AG08396 (cell line): Measurements from ENCODE around the gene VWA3A.
"Not testable (repeated sequence)": the region's sequence is repeated elsewhere in the genome, so short reads cannot be mapped to it uniquely, and the experiment has no call there.

Source experiments
- DNase-seq: peaks from one replicate; pipeline ENCODE4 v3.0.0; 2012; ENCODE audit warnings: low spot score, mixed read lengths

The VWA3A gene

GRCh38 chr16:22132801-22133200, 40.5 kb downstream of the VWA3A start:
- no peak for DNase-seq

GRCh38 chr16:22138482-22138881, 46.1 kb downstream of the VWA3A start:
- no peak for DNase-seq

GRCh38 chr16:22139008-22139407, 46.7 kb downstream of the VWA3A start:
- DNase-seq, result no peak

- no peak for DNase-seq
Observed at GRCh38 chr16:22139732-22140131, 47.4 kb downstream of the VWA3A start.

GRCh38 chr16:22141767-22142166, 49.4 kb downstream of the VWA3A start:
- peak; percentile 59 for DNase-seq

GRCh38 chr16:22144520-22144919, 52.2 kb downstream of the VWA3A start:
- no peak for DNase-seq

- DNase-seq, result no peak
Observed at GRCh38 chr16:22147853-22148252, 55.5 kb downstream of the VWA3A start.

GRCh38 chr16:22151246-22151998, 59.1 kb downstream of the VWA3A start:
- DNase-seq, result no peak

- DNase-seq, result no peak
Observed at GRCh38 chr16:22152316-22152715, 60.0 kb downstream of the VWA3A start.

- DNase-seq, result not testable (repeated sequence)
Observed at GRCh38 chr16:22153078-22153477, 60.7 kb downstream of the VWA3A start.

- DNase-seq, result no peak
Observed at GRCh38 chr16:22161401-22161800, 69.1 kb downstream of the VWA3A start.

GRCh38 chr16:22161999-22162655, 69.8 kb downstream of the VWA3A start, which contains the start of gene SDR42E2:
Gene SDR42E2, plus strand, starts transcription at chr16:22162506. Its CDS starts 3,077 bp downstream, at chr16:22165583.
- no peak for DNase-seq

- no peak for DNase-seq
Observed at GRCh38 chr16:22162656-22163009, 70.3 kb downstream of the VWA3A start.

- DNase-seq, result no peak
Observed at GRCh38 chr16:22163806-22164205, 71.5 kb downstream of the VWA3A start.

GRCh38 chr16:22164482-22164881, 72.1 kb downstream of the VWA3A start:
- DNase-seq, result no peak

- DNase-seq, result no peak
Observed at GRCh38 chr16:22165508-22166285, 73.4 kb downstream of the VWA3A start.

- no peak for DNase-seq
Observed at GRCh38 chr16:22171953-22172352, 79.6 kb downstream of the VWA3A start.

GRCh38 chr16:22172642-22173041, 80.3 kb downstream of the VWA3A start:
- DNase-seq, result not testable (repeated sequence)

GRCh38 chr16:22174642-22175041, 82.3 kb downstream of the VWA3A start:
- no peak for DNase-seq

- no peak for DNase-seq
Observed at GRCh38 chr16:22177968-22178930, 85.9 kb downstream of the VWA3A start.

GRCh38 chr16:22181426-22181825, 89.1 kb downstream of the VWA3A start:
- no peak for DNase-seq

- DNase-seq, result no peak
Observed at GRCh38 chr16:22181843-22182242, 89.5 kb downstream of the VWA3A start.
